KMS-11 (cell line): ENCODE measurements around the gene TMEM165.

Experiments used
- H2AFZ ChIP-seq: fragments of 200-600 bp; sonication (generic); 2 replicates; pipeline ENCODE4 v1.6.1; 2016; ENCODE audit warnings: antibody characterized with exemption, mixed run types, low read depth
- H3K27ac ChIP-seq: fragments of 200-600 bp; sonication (generic); 2 replicates; pipeline ENCODE4 v1.6.1; 2016; ENCODE audit warnings: mild to moderate bottlenecking, mixed run types
- H3K27me3 ChIP-seq: fragments of 200-600 bp; sonication (generic); 2 replicates; pipeline ENCODE4 v1.6.1; 2017; ENCODE audit warnings: mild to moderate bottlenecking, low read depth, mixed run types, moderate library complexity; ENCODE audit not compliant: insufficient read depth
- H3K36me3 ChIP-seq: fragments of 200-600 bp; sonication (generic); 2 replicates; pipeline ENCODE4 v1.6.1; 2017; ENCODE audit warnings: mild to moderate bottlenecking, mixed run types; ENCODE audit not compliant: insufficient read depth
- H3K4me1 ChIP-seq: fragments of 200-600 bp; sonication (generic); 2 replicates; pipeline ENCODE4 v1.6.1; 2016; ENCODE audit warnings: mild to moderate bottlenecking, low read depth, mixed run types; ENCODE audit not compliant: poor library complexity, severe bottlenecking
- H3K4me2 ChIP-seq: fragments of 200-600 bp; sonication (generic); 2 replicates; pipeline ENCODE4 v1.7.0; 2016; ENCODE audit warnings: mild to moderate bottlenecking, mixed run types
- H3K4me3 ChIP-seq: fragments of 200-600 bp; sonication (generic); IDR thresholded peaks from 2 replicates; pipeline ENCODE4 v1.6.1; 2017; ENCODE audit warnings: low read depth, low read length, mixed read lengths; ENCODE audit not compliant: insufficient read depth
- H3K79me2 ChIP-seq: fragments of 200-600 bp; sonication (generic); 2 replicates; pipeline ENCODE4 v1.6.1; 2016; ENCODE audit warnings: low read depth, mixed run types; ENCODE audit not compliant: insufficient read depth
- H3K9ac ChIP-seq: fragments of 200-600 bp; sonication (generic); 2 replicates; pipeline ENCODE4 v1.6.1; 2016; ENCODE audit warnings: mild to moderate bottlenecking, mixed run types
- H4K20me1 ChIP-seq: fragments of 200-600 bp; sonication (generic); 2 replicates; pipeline ENCODE4 v1.6.1; 2016; ENCODE audit warnings: mild to moderate bottlenecking, mixed run types; ENCODE audit not compliant: insufficient read depth
- TF ChIP-seq, protein P1 (sequence below): fragments of 200-600 bp; sonication (generic); conservative IDR thresholded peaks from 2 replicates; pipeline ENCODE4 v1.6.1; 2017; ENCODE audit warnings: low read depth, mild to moderate bottlenecking, antibody characterized with exemption, low read length, moderate library complexity, mixed read lengths

The TMEM165 gene

DNA sequence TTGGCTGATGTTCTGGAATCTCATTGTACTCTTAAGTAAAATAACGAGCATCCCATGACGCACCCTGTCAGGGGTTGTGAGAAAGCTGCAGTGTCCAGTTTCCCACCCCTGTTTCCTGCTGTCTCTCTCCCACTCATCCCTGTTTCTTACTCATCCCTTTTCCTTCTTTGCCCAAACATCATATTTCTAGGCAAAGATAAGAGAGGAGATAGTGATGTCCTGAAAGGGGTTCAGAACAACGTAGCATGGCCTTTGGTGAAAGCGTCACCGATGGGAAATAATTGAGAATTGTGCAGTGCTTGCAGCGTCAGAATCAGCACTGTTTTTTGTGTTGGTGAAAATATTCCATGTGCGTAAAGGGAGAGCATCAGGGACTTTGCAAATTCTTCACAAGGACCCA is 23.5 kb upstream of the TMEM165 start:
- no peak overlapping the region for H3K4me2 ChIP-seq

DNA sequence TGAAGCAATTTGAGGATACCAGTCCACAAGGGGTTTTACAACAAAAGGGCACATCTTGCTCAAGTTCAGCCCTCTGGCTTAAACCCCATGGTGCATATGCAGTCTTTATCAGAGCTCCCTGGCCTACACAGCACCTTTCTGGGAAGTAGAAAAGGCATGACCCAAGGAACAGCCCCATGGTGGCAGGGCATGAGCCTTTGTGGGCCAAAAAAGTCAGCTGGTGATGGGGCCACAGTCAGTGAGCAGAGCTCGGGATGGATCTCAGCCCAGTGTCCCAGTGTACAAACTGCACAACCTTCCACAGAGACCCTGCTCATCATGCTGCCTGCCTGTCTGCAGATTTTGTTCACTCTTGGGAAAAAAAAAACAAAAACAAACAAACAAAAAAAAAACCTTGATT is 22.3 kb upstream of the TMEM165 start:
- no peaks in the 10 kb centered on the region for H4K20me1 ChIP-seq
- H2AFZ ChIP-seq, result no peak overlapping the region
- H3K27ac ChIP-seq, result no peak overlapping the region
- H3K4me3 ChIP-seq, result no peak overlapping the region
- TF ChIP-seq, protein P1, sequence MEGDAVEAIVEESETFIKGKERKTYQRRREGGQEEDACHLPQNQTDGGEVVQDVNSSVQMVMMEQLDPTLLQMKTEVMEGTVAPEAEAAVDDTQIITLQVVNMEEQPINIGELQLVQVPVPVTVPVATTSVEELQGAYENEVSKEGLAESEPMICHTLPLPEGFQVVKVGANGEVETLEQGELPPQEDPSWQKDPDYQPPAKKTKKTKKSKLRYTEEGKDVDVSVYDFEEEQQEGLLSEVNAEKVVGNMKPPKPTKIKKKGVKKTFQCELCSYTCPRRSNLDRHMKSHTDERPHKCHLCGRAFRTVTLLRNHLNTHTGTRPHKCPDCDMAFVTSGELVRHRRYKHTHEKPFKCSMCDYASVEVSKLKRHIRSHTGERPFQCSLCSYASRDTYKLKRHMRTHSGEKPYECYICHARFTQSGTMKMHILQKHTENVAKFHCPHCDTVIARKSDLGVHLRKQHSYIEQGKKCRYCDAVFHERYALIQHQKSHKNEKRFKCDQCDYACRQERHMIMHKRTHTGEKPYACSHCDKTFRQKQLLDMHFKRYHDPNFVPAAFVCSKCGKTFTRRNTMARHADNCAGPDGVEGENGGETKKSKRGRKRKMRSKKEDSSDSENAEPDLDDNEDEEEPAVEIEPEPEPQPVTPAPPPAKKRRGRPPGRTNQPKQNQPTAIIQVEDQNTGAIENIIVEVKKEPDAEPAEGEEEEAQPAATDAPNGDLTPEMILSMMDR, result no peak
- H3K9ac ChIP-seq, result no peak overlapping the region
- H3K4me2 ChIP-seq, result no peak overlapping the region
- H3K79me2 ChIP-seq, result no peaks in the 10 kb centered on the region
- H3K4me1 ChIP-seq, result peaks cover 6% of the 10 kb centered on the region
- H3K27me3 ChIP-seq, result no peaks in the 10 kb centered on the region
- no peaks in the 10 kb centered on the region for H3K36me3 ChIP-seq

More for the DNA sequence above, 23.5 kb upstream of the TMEM165 start:
- Histone ChIP-seq H3K36me3 (no peaks in the 10 kb centered on the region), H2AFZ (no peak overlapping the region), H3K4me1 (peaks cover 6% of the 10 kb centered on the region), H4K20me1 (no peaks in the 10 kb centered on the region), H3K79me2 (no peaks in the 10 kb centered on the region), H3K27ac (no peak overlapping the region), H3K9ac (no peak overlapping the region), H3K27me3 (no peaks in the 10 kb centered on the region), H3K4me3 (no peak overlapping the region)
- TF ChIP-seq, protein P1, result no peak

DNA sequence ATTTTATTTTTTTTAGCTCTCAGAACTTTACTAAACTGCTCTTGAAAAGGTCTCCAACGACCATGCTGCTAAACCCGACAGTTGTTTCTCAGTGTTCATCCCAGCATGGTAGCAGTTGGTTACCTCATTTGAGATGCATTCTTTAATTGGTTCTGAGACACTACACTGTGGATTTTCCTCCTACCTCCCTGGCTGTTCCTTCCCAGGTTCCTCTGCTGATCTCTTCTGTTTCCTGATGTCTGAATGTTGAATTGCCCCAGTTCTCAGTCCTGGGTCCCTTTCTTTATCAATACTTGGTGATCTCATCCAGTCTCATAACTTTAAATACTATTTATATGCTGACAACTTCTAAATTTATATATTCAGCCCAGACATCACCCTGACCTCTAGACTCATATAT is 19.1 kb upstream of the TMEM165 start:
- TF ChIP-seq, protein P1, result no peak
- H3K27me3 ChIP-seq, result no peaks in the 10 kb centered on the region
- H3K9ac ChIP-seq, result no peak overlapping the region
- no peak overlapping the region for H3K4me3 ChIP-seq
- H3K36me3 ChIP-seq, result no peaks in the 10 kb centered on the region
- H3K4me1 ChIP-seq, result no peaks in the 10 kb centered on the region
- no peaks in the 10 kb centered on the region for H4K20me1 ChIP-seq
- no peak overlapping the region for H3K4me2 ChIP-seq
- H3K27ac ChIP-seq, result no peak overlapping the region
- no peak overlapping the region for H2AFZ ChIP-seq
- no peaks in the 10 kb centered on the region for H3K79me2 ChIP-seq

DNA sequence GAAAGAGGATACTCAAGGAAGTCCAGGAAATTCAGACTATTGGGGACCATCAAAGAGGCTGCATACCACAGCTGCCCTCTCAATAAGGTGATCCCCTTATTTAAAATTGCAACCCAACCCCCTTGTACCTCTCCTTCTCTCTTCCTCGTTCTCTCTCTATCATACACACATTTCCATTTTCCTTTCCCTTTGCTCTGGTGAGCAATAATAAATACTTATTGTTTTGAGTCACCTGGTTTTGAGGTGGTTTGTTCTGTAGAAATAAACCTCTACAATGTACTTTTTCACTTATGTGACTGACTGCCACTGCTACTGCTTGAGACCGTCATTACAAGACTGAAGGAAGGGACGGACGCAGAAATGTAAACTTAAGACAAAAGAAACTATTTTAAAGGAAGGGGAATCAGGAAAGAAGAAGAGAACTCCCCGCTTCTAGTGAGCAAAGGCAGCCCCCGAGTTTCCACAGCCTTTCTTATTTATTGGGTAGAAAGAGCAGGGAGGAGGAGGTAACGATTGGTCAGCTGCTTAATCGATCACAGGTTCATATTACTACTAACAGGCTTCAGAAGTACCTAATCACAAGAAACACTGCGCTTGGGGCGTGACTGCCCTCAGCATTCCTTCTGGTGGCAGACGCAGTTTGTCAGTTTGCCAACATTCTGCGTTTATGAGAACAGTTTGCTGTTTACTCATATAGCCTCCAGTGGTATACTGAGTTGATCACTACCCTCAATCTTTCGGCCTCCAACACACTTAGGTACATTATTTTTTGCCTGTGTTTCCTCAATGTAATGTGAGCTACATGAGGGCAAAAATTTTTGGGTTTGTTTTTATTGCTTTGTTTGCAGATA is 16.9 kb upstream of the TMEM165 start:
- Histone ChIP-seq H3K79me2 (no peaks in the 10 kb centered on the region), H3K27ac (no peak overlapping the region), H3K4me3 (no peak overlapping the region)

More for the DNA sequence above, 16.9 kb upstream of the TMEM165 start:
- H3K9ac ChIP-seq, result no peak overlapping the region
- no peak overlapping the region for H3K4me2 ChIP-seq
- peaks cover 14% of the 10 kb centered on the region for H3K4me1 ChIP-seq
- no peaks in the 10 kb centered on the region for H4K20me1 ChIP-seq
- H3K36me3 ChIP-seq, result no peaks in the 10 kb centered on the region
- no peaks in the 10 kb centered on the region for H3K27me3 ChIP-seq
- TF ChIP-seq, protein P1, result no peak
- no peak overlapping the region for H2AFZ ChIP-seq
